Mesothelial cell of epicardium (in vitro differentiated cells): ENCODE results near the gene RBM48. TPM values are rescaled to one million over a fixed set of nuclear protein-coding genes. Genes with fewer than 3 reads are reported as not detected.

Experiments used
- DNase-seq, 2 experiments: peaks; one replicate each; pipeline ENCODE4 v3.0.0; 2021; ENCODE audit warnings: low spot score in 2 of 2; ENCODE audit not compliant: unreplicated experiment in 2 of 2
- H3K27ac Mint-ChIP-seq: 2 replicates; pipeline ENCODE4 v1.8.0; 2021; ENCODE audit warnings: mixed read lengths
- H3K27me3 Mint-ChIP-seq: 2 replicates; pipeline ENCODE4 v1.8.0; 2021; ENCODE audit warnings: low read depth, mixed read lengths
- H3K36me3 Mint-ChIP-seq: 2 replicates; pipeline ENCODE4 v1.8.0; 2021; ENCODE audit warnings: mixed read lengths
- H3K4me1 Mint-ChIP-seq: 2 replicates; pipeline ENCODE4 v1.8.0; 2021; ENCODE audit warnings: mixed read lengths
- H3K4me3 Mint-ChIP-seq: 2 replicates; pipeline ENCODE4 v1.8.0; 2021; ENCODE audit warnings: mild to moderate bottlenecking, moderate library complexity, mixed read lengths
- H3K9me3 Mint-ChIP-seq: 2 replicates; pipeline ENCODE4 v1.8.0; 2021; ENCODE audit warnings: mixed read lengths
- total RNA-seq: library from RNA; stranded (reverse); gene quantifications from 3 replicates; pipeline ENCODE4 v1.2.1, GENCODE V29; 2021
- TF ChIP-seq, protein P1 (sequence below): fragments of 200-600 bp; sonication (generic); IDR thresholded peaks from one replicate; pipeline ENCODE4 v1.5.0; 2021; ENCODE audit warnings: antibody characterized with exemption; ENCODE audit not compliant: unreplicated experiment

The RBM48 gene
- total RNA-seq, 1 donor from 2014 or later: 14.3 TPM

DNA sequence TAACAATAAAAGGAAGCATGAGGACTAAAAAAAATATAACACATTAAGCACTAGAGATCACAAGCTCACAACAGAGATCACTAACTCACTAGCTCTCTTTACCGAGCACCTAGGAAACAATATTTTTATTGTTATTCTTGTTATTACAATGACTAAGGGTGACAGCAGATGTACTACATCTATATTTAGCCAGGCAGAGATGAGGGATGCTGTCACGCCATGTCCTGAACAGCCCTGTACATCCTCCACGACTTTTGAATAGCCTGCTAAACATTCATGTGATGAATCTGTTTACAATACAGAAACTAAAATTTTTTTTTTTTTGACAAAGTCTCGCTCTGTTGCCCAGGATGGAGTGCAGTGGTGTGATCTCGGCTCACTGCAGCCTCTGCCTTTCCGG lies 38.9 kb downstream of the RBM48 start:
- H3K4me1 Mint-ChIP-seq: no peaks in the 10 kb centered on the region
- no peak overlapping the region for H3K4me3 Mint-ChIP-seq
- DNase-seq: no peak
- H3K27ac Mint-ChIP-seq: no peak overlapping the region
- no peaks in the 10 kb centered on the region for H3K9me3 Mint-ChIP-seq
- peaks cover 39% of the 10 kb centered on the region for H3K36me3 Mint-ChIP-seq
- no peaks in the 10 kb centered on the region for H3K27me3 Mint-ChIP-seq
- TF ChIP-seq, protein P1, sequence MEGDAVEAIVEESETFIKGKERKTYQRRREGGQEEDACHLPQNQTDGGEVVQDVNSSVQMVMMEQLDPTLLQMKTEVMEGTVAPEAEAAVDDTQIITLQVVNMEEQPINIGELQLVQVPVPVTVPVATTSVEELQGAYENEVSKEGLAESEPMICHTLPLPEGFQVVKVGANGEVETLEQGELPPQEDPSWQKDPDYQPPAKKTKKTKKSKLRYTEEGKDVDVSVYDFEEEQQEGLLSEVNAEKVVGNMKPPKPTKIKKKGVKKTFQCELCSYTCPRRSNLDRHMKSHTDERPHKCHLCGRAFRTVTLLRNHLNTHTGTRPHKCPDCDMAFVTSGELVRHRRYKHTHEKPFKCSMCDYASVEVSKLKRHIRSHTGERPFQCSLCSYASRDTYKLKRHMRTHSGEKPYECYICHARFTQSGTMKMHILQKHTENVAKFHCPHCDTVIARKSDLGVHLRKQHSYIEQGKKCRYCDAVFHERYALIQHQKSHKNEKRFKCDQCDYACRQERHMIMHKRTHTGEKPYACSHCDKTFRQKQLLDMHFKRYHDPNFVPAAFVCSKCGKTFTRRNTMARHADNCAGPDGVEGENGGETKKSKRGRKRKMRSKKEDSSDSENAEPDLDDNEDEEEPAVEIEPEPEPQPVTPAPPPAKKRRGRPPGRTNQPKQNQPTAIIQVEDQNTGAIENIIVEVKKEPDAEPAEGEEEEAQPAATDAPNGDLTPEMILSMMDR: no peak

DNA sequence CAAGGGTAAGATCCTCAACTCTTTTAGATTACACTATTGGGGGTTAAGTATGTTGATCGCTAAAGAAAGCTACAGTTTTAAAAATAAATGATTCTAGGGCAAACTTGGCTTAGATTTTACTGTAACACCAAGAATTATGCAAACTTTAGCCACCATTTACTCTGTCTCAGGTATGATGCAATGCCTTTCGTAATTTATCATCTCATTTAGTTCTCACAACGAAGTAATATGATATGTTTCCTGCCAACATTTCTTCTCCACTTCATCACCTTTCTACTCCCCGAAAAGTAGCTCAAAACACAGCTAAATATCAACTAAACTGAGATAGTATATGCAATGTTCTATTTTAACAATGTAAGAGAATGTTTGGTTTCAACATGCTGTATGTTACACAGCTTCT lies 40.5 kb downstream of the RBM48 start:
- H3K9me3 Mint-ChIP-seq: no peaks in the 10 kb centered on the region
- no peaks in the 10 kb centered on the region for H3K4me1 Mint-ChIP-seq
- H3K27me3 Mint-ChIP-seq: no peaks in the 10 kb centered on the region
- no peak overlapping the region for H3K27ac Mint-ChIP-seq
- H3K36me3 Mint-ChIP-seq: peaks cover 32% of the 10 kb centered on the region
- H3K4me3 Mint-ChIP-seq: no peak overlapping the region
- TF ChIP-seq, protein P1: no peak
- DNase-seq: no peak

DNA sequence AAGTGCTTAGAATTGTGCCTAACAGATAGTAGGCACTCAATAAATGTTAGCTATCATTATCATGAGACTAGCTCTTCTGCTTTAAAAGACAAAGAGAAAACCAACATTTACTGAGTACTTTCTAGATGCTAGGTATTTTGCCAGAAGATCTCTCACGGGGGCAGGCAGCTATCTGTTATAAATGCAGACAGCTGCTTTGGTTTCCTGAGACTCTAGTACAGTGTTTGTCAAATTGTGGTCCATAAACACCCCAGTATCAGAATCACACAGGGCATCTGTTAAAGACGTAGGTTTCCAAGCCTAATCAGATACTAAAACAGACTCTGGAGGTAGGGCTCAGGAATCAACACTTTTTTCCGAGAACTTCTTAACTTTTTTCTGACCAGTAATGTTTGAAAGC lies 47.7 kb downstream of the RBM48 start:
- peaks cover 40% of the 10 kb centered on the region for H3K36me3 Mint-ChIP-seq

DNA sequence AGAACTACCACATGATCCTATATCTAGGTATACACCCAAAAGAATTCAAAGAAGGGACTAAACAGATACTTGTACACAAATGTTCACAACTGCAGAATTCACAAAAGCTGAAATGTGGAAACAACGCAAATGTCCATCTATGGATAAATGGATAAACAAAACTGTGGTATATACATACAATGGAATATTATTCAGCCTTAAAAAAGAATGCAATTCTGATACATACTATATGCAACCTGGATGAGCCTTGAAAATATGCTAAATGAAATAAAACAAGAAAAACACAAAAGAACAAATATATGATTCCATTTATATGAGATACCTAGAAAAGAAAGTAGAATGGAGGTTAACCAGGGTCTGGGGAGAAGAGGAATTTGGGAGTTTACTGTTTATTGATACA lies 54.4 kb downstream of the RBM48 start:
- TF ChIP-seq, protein P1: no peak
- H3K27me3 Mint-ChIP-seq: no peaks in the 10 kb centered on the region
- no peak for DNase-seq
- peaks cover 18% of the 10 kb centered on the region for H3K36me3 Mint-ChIP-seq
- H3K27ac Mint-ChIP-seq: no peak overlapping the region
- peaks cover 11% of the 10 kb centered on the region for H3K4me1 Mint-ChIP-seq
- peaks cover 10% of the 10 kb centered on the region for H3K9me3 Mint-ChIP-seq
- H3K4me3 Mint-ChIP-seq: no peak overlapping the region

More for the DNA sequence above, 47.7 kb downstream of the RBM48 start:
- Mint-ChIP-seq H3K27ac (no peak overlapping the region), H3K4me3 (no peak overlapping the region), H3K27me3 (no peaks in the 10 kb centered on the region), H3K9me3 (no peaks in the 10 kb centered on the region), H3K4me1 (no peaks in the 10 kb centered on the region)
- no peak for DNase-seq
- TF ChIP-seq, protein P1: no peak

DNA sequence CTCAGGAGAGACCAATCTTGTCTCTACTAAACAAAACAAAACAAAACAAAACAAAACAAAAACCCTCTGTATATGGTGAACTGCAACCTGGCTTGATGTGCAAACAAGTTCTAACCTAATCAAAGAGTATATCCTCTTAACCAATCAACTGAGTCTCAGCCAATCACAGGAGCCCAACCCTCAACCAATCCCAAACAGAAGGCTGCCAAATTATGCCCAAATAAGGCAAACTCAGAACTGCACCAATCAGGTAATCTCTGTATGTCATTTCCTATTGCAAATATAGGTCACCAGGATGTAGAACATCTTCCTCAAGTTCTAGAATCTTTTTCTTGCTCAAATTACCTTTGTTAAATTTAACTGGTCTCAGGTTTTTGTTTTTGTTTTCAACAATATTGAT lies 56.4 kb downstream of the RBM48 start:
- Mint-ChIP-seq H3K36me3 (peaks cover 11% of the 10 kb centered on the region), H3K27ac (peak overlapping the region; percentile 24), H3K4me1 (peaks cover 26% of the 10 kb centered on the region), H3K4me3 (no peak overlapping the region), H3K9me3 (peaks cover 10% of the 10 kb centered on the region), H3K27me3 (no peaks in the 10 kb centered on the region)
- DNase-seq: no peak
- TF ChIP-seq, protein P1: no peak

DNA sequence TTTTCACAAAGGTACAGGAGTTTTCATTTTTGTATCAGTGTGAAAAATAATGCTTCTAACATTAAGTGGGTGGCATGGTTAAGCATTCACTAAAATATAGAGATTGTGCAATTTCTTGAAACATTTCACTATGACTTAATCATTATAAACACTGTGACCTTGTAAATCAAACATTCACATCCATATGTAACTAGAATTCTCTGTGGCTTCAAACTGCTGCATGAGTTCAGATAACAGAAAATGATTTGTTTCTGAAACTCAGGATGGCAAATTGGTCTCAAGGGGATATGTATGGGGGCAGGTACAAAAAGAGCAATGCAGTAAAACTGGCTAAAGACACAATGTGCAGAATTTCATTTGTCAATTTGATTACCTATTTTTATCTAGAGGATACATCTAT lies 57.8 kb downstream of the RBM48 start:
- peaks cover 26% of the 10 kb centered on the region for H3K4me1 Mint-ChIP-seq
- peaks cover 4% of the 10 kb centered on the region for H3K36me3 Mint-ChIP-seq
- TF ChIP-seq, protein P1: no peak
- H3K27ac Mint-ChIP-seq: peak overlapping the region; percentile 55
- H3K27me3 Mint-ChIP-seq: peaks cover 5% of the 10 kb centered on the region
- no peak overlapping the region for H3K4me3 Mint-ChIP-seq
- peaks cover 10% of the 10 kb centered on the region for H3K9me3 Mint-ChIP-seq
- DNase-seq: no peak
